Astrocyte (in vitro differentiated cells and primary cell): ENCODE measurements around the gene DGCR2.

Source experiments
- CTCF ChIP-seq: IDR thresholded peaks from 2 replicates; pipeline ENCODE4 v1.5.1; 2011; ENCODE audit warnings: low read depth, mild to moderate bottlenecking, inconsistent platforms, low read length, moderate library complexity; ENCODE audit not compliant: insufficient read depth
- EZH2 ChIP-seq: IDR thresholded peaks from 2 replicates; pipeline ENCODE4 v1.6.1; 2012; ENCODE audit warnings: mild to moderate bottlenecking, low read length, inconsistent platforms; ENCODE audit not compliant: insufficient read depth

GRCh38 chr22:18987765-18988164 lies 134.4 kb downstream of the DGCR2 start:
- TF ChIP-seq CTCF (peak; percentile 36), EZH2 (no peak)
